KOPT-K1 (cell line): Measurements from ENCODE around the gene ADSS1.

Source experiments
- H3K27ac ChIP-seq: fragments of 200-600 bp; sonication (generic); 2 replicates; pipeline ENCODE4 v1.5.1; 2016; ENCODE audit warnings: antibody characterized with exemption, mild to moderate bottlenecking, low read depth, low read length; ENCODE audit not compliant: poor library complexity, severe bottlenecking
- H3K36me3 ChIP-seq: fragments of 200-600 bp; sonication (generic); 2 replicates; pipeline ENCODE4 v1.5.1; 2017; ENCODE audit warnings: antibody characterized with exemption, mild to moderate bottlenecking, low read length, moderate library complexity; ENCODE audit not compliant: insufficient read depth
- H3K9me3 ChIP-seq: fragments of 200-600 bp; sonication (generic); 2 replicates; pipeline ENCODE4 v1.5.1; 2017; ENCODE audit warnings: antibody characterized with exemption, low read length, mild to moderate bottlenecking; ENCODE audit not compliant: insufficient read depth, poor library complexity, severe bottlenecking

The ADSS1 gene

DNA sequence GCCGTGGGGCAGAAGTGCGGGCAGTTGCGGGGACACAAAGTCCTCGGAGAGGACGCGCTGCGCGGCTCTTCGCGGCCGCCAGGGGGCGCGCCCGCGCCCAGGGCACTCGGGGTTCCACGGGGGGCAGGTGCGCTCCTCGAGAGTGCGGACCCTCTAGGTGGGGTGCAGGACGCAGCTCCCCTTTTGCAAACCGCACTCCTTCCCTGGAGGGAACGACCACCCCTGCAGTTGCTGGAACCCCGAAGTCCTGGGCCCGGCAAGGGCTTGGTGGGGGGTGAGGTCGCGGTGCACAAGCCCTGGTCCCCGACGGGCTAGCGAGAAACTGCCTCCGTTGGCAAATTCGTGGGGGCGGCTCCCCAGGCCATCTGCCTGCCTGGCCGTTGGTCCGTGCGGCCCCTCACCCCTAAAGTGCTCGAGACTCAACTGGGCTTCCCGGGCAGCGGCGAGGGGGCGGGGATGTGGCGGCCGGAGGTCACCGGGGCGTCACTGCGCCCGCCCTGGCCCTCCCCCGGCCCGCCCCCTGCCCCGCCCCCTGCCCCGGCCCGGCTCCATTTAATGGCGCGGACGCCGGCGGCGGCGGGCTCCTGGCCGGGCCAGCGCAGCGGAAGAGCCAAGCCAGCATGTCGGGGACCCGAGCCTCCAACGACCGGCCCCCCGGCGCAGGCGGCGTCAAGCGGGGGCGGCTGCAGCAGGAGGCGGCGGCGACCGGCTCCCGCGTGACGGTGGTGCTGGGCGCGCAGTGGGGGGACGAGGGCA, at the start of gene ADSS1:
ADSS1 (plus strand) TSS at position 579 of the 756 bp plus-strand sequence; CDS start at position 621, 42 bp downstream.
- no peak within 1 kb of the TSS for H3K27ac ChIP-seq
- H3K9me3 ChIP-seq = no peaks in the 10 kb centered on the region
- peaks cover 30% of the 10 kb centered on the region; the same call in 1 of the 2 replicates for H3K36me3 ChIP-seq

DNA sequence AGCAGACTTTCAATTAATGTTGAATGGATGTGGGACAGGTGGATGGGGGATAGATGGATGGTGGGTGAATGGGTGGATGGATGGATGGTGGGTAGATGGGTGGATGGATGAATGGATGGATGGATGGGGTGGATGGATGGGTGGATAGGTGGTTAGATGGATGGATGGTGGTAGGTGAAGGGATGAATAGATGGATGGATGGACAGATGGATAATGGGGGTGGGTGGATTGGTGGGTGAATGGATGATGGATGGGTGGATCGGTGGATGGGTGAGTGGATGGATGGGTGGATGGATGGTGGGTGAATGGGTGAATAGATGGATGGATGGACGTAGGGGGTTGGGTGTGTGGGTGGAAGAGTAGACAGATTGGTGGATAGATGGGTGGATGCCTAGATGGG, 48.6 kb upstream of the ADSS1 start:
- H3K36me3 ChIP-seq = no peaks in the 10 kb centered on the region
- H3K9me3 ChIP-seq = no peaks in the 10 kb centered on the region
- no peak overlapping the region for H3K27ac ChIP-seq

DNA sequence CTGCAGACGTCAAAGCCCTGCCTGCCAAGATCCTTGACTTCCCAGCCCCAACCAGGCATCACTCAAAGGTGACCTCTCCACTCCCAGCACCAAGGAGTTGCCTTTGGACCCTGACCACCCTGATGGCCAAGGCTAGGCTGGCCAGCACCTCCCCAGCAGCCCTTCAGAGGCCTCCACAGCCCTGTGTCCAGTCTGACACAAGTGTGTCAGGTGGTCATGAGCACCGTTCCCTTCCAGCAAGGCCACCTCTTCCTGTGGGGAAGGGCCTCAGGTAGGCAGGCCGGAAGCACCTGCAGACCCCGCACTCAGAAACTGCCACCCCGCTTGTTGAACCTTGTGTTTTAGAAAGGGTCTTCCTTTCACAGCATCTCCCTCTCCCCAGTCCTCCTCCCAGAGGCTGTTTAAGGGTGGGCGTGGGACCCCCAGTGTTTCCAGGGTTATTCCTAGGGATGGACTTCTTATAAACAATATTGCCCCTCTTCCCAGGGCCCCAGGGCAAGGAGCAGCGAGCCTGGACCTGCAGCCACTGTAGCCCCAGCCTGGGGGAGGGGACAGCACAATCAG, 47.8 kb upstream of the ADSS1 start:
- Histone ChIP-seq H3K9me3 (no peaks in the 10 kb centered on the region), H3K27ac (no peak overlapping the region), H3K36me3 (no peaks in the 10 kb centered on the region)

DNA sequence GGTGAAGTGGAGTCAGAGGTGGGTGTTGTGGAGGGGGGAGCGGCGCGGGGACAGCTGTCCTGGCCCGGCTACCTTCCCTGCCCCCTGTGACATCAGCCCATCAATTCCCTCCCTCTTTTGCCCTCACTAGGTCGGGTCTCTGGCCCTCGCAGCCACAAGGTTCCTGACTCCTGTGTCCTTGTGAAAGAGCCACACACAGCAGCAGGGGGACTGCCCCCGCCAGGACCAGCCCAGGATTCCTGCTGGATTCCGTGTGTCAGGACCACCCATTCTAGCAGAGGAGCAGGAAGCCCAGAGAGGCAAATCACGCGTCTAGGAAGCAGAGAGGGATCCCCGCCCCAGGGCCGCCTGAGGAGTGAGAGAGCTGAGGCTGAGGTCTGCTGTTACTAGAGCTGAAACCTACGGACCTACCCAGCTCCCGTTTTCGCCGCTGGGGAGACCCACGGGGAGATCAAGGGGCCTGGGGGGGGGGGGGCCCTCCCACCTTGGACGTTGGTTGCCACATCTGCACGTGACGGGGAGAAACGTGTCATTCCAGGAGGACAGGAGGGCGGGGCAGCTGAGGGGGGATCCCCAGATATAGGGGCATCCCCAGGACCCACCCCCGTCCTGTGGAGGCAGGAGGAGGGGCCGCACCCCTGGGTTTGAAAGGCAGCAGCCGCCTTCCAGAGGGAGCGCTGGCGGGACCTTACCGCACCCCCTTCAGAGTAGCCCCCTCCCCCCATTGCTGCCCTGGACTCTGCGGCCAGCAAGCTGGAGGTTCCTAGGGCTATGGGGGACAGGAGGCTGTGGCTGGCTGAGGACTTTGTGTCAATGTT, 47.1 kb upstream of the ADSS1 start:
- Histone ChIP-seq H3K27ac (peak overlapping the region; percentile 94), H3K36me3 (no peaks in the 10 kb centered on the region), H3K9me3 (no peaks in the 10 kb centered on the region)

DNA sequence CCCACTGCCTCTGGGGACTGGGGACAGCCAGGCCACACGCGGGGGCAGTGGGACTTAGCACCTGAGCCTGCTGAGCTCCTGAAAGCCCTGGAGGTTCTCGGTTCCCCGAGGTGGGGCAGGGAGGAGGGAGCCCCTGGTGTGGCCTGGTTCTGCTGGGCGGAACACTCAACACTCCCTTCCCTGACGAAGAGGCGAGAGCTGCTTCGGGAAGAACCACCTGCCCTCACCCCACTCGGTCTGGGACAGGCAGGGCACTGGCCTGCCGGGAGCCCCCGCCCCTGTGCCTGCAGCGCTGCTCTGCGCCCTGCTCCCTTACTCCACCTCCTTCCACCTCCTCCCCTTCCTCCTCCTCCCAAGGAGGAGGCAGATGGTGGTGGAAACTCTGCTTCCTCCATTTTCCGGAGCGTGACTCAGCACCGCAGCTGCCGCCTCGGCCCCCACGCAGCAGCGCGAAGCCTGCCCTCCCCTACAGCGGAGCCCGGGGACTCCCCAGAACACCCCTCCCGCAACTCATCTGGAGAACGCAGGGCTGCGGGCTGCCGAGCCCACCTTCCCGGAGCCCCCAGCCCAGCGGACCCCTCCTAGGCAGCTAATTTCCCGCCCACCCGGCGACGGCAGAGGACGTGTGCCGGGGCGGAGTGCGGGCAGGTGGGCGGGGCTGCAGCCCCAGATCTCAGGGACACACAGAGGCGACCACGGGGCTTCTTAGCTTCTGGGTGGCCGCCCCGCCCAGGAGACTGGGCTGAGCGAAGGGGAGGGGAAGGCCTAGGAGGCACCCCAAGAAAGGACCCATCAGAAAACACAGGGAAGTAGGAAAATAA, 46.3 kb upstream of the ADSS1 start:
- Histone ChIP-seq H3K27ac (peak overlapping the region; percentile 94), H3K36me3 (no peaks in the 10 kb centered on the region), H3K9me3 (no peaks in the 10 kb centered on the region)

DNA sequence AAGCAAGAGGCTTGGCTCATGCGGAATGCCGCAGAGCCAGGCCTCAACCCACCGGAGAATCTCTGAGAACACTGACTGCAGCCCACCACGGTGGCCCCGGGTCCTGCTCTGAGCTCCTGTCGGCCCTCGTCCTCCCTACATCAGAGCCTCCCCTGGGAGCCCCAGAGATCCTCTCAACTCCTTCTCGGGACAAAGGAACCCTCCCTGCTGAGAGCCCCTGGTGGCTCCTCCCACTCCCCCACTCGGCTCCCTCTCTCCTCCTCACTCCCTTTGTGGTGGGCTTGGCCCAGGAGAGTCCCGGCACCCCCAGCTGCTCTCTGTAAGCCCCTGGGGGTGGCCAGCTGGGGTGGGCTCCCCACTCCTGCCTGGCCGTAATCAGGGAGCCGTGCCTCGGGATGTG, 45.7 kb upstream of the ADSS1 start:
- Histone ChIP-seq H3K9me3 (no peaks in the 10 kb centered on the region), H3K27ac (peak overlapping the region; percentile 94), H3K36me3 (no peaks in the 10 kb centered on the region)

DNA sequence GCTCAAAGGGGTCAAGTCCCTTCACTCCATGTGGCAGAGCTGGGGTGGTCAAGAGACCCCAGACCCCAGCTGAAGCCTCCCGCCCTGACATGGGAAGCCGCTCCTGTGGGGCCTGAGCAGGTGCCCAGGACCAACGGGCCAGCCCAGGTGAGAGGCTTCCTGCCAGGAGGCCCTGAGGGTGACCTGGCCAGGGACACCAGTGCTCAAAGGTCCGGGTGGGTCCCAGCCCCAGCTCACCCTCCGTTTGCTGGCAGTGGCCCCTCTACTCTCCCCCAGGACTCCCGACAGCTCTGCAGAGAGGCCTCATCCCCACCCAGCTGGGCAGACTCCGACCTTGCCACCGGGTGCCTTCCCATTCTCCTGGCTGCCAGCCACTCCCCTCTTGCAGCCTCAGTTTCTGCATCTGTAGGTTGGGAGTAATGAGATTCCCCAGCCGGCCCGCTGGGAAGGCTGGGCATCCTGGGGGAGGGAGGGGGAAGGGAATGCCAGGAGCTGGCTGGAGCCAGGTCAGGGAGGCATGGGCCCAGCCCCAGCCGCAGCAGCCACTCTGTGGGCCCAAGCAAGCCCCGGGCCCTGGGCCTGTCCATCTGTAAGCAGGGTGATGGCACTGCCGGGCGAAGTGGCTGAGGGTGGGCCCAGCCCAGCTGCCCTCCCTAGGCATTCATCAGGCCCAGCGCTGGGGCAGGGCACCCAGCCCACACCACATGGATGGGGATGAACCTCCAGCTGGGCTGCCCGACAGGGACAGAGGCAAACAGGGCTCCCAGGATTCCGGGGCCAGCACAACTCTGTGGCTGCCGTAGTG, 44.9 kb upstream of the ADSS1 start:
- H3K36me3 ChIP-seq = no peaks in the 10 kb centered on the region
- H3K27ac ChIP-seq = peak overlapping the region; percentile 94
- H3K9me3 ChIP-seq = no peaks in the 10 kb centered on the region

DNA sequence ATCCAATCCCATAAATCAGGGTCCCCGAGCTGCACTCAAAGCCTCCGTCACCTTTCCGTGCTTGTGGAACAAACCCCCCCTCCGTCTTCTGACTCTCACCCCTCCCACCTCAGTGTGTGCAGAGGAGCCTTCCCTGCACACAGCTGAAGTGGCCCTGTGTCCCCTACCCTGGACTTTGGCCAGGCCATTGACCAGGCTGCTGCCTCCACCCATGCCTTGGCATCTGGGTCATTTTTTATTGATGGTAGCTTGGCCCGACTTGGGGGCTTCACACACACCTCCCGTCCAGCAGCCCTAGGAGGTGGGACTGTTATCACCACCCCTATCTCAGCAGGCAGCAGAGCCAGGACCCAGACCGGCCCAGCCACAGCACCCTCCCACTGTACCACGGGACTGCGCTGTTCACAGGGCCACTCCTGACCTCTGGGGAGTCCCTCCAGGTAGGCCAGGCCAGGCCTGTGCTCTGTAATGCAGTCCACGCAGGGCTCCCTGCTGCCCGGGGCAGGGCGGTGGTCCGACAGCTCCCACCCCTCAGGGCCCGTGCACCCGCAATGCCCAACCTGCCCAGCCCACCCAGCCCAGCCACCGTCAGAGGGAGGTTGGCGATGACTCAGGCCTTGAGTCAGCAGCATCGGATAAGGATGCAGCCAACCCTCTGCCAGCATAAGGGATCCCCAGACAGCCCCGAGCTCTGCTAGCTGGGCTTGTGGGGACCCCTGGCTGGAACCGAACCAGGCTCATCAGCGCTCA, 43.8 kb upstream of the ADSS1 start:
- Histone ChIP-seq H3K36me3 (no peaks in the 10 kb centered on the region), H3K27ac (no peak overlapping the region), H3K9me3 (no peaks in the 10 kb centered on the region)

DNA sequence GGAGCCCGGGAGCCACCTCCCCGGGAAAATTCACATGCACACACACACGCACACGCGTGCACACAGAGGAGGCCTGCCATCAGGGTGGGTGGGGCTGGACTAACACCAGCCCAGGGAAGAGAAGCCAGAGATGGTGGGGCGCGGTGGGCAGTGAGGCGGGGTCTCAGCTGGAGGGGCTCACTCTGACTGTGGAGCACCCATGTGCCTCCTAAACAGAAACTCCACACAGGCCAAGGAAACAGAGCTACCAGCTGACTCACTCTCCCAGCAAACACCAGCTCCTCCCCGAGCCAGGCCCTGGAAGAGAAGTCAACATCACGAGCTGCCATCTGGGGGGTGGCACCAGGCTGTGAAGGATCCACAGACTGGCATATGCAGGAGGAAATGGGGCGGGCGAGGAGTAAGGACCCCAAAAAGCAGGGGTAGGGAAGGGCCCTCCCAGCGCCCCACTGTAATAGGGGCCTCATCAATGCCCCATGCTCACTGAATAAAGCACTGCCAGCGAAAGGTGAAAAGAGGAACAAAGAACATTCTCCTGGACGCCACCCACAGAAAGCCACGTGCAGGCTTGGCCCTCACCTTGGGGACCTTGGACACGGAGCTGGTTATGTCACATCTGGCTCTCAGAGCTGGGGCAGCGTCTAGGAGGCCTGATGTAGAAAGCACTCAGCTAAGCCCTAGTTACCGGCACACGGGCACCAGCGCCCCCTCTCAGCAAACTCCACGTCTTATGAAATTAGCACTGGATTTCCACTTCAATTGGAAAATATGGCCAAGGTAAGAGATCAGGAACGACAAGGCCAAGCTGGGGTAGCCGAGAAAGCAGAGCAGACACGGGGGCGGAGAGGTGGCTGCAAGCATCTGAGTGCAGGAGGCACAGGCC, 43.0 kb upstream of the ADSS1 start:
- no peaks in the 10 kb centered on the region for H3K9me3 ChIP-seq
- H3K27ac ChIP-seq = no peak overlapping the region
- H3K36me3 ChIP-seq = no peaks in the 10 kb centered on the region

DNA sequence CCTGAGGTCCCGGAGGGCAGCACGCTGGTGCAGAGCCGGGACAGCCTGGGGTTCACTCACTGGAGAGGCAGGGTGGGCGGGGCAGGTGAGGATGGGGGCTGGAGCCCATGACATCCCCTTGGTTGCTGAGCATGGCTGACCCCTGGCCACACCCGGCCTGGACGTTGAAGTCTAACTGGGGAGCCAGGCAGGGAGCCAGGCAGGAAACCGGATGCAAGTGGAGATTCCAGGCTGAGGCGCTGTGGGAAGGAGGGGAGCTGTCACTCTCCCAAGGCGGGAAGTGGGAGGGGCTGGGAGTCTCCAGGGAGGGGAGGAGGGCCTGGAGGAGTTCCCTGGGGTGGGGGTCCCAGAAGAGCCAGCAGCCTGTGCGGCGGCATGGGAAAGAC, 42.3 kb upstream of the ADSS1 start:
- H3K9me3 ChIP-seq = no peaks in the 10 kb centered on the region
- H3K27ac ChIP-seq = no peak overlapping the region
- H3K36me3 ChIP-seq = no peaks in the 10 kb centered on the region

DNA sequence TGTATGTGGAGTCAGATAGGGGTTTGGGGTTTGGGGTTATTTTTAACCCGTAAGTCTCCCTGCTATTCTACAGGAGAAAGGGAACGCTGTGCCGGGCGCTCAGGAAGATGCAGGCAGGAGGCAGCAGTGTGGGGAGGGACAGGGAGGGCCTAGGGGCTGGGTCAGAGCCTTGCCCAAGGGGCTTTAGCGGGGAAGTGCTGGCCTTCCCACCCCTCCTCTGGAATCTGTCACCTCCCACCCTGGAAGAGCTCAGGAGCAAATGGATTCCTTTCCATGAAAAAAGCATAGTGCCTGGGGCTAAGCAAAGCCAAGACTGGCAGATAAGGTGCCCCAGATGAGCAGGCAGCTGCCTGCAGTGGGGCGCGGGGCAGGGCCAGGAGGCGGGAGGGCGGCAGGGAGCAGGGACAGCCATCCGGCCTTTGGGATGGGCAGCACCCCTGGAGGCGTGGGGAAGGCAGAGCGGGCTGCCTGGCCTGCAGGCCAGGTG, 41.9 kb upstream of the ADSS1 start:
- Histone ChIP-seq H3K27ac (no peak overlapping the region), H3K9me3 (no peaks in the 10 kb centered on the region), H3K36me3 (no peaks in the 10 kb centered on the region)

DNA sequence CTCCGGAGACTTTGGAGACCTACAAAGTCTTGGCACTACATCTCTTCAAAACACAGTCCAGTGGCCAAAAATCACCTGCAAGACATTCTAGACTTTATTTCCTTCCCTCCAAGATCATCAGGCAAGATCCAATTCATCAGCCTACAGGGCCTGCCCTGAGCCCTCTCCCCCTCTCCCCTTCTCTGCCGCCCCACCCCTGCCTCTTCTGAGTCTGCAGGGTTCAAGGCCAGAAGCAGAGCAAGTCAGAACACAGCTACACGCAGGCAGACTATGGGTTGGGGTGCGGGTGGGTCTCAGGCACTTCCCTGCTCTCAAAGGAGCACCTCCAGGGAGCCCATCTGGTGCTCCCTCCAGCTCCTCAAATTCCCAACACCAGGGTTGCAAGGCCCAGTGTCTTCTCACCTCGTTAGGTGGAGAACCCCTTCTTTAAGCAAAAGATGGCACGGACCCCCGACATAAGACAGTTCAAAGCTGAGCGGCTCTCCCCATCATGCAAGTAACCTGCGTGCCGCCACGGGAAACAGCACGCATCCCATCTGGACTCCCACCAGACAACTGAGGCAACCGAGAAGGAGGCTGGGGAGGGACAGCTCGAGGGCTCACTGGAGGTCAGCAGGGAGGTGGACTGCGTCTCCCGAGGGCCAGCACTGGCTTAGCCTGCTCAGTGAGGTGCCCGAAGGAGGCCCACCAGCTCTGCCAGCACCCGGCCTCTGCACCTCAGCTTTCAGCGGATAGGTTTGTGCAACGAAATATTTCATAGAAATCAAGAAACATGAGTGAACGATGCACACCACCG, 40.2 kb upstream of the ADSS1 start:
- no peaks in the 10 kb centered on the region for H3K9me3 ChIP-seq
- H3K36me3 ChIP-seq = no peaks in the 10 kb centered on the region
- no peak overlapping the region for H3K27ac ChIP-seq
